Astrocyte (in vitro differentiated cells and primary cell): ENCODE data around the gene SLC47A2. TPM values are rescaled to one million over a fixed set of nuclear protein-coding genes. Genes with fewer than 3 reads are reported as not detected.

Source experiments
- DNase-seq: peaks from one replicate; pipeline ENCODE4 v3.0.0-alpha.2; 2010; ENCODE audit warnings: low read depth
- FAIRE-seq: peaks from 2 replicates; lab custom pipeline; 2011; peaks lifted over from hg19 to GRCh38; lab: Jason Lieb, UNC
- H2AFZ ChIP-seq: 2 replicates; pipeline ENCODE4 v1.6.0; 2012; ENCODE audit warnings: low read depth, low read length, inconsistent platforms
- H3K27ac ChIP-seq: 2 replicates; pipeline ENCODE4 v1.5.1; 2011; ENCODE audit warnings: low read depth, low read length, inconsistent platforms
- H3K27me3 ChIP-seq: 2 replicates; pipeline ENCODE4 v1.6.0; 2011; ENCODE audit warnings: low read length, inconsistent platforms; ENCODE audit not compliant: insufficient read depth
- H3K36me3 ChIP-seq: 2 replicates; pipeline ENCODE4 v1.5.1; 2011; ENCODE audit warnings: low read length, inconsistent platforms; ENCODE audit not compliant: insufficient read depth
- H3K4me1 ChIP-seq: 2 replicates; pipeline ENCODE4 v1.5.1; 2011; ENCODE audit warnings: low read length, inconsistent platforms; ENCODE audit not compliant: insufficient read depth
- H3K4me2 ChIP-seq: 2 replicates; pipeline ENCODE4 v1.6.0; 2012; ENCODE audit warnings: low read length, inconsistent platforms
- H3K4me3 ChIP-seq: 2 replicates; pipeline ENCODE4 v1.5.1; 2011; ENCODE audit warnings: low read depth, mild to moderate bottlenecking, low read length, inconsistent platforms; ENCODE audit not compliant: insufficient read depth
- H3K79me2 ChIP-seq: 2 replicates; pipeline ENCODE4 v1.6.0; 2012; ENCODE audit warnings: mild to moderate bottlenecking, low read length, inconsistent platforms; ENCODE audit not compliant: insufficient read depth
- H3K9ac ChIP-seq: 2 replicates; pipeline ENCODE4 v1.6.0; 2012; ENCODE audit warnings: mild to moderate bottlenecking, low read length, inconsistent platforms
- H3K9me3 ChIP-seq: 2 replicates; pipeline ENCODE4 v1.5.1; 2012; ENCODE audit warnings: low read depth, mild to moderate bottlenecking, low read length, inconsistent platforms; ENCODE audit not compliant: insufficient read depth
- H4K20me1 ChIP-seq: 2 replicates; pipeline ENCODE4 v1.6.0; 2012; ENCODE audit warnings: low read length, inconsistent platforms; ENCODE audit not compliant: insufficient read depth
- H3K27ac Mint-ChIP-seq: one replicate; pipeline ENCODE4 v1.8.0; 2021; ENCODE audit warnings: mild to moderate bottlenecking, mixed read lengths; ENCODE audit not compliant: unreplicated experiment
- H3K27me3 Mint-ChIP-seq: one replicate; pipeline ENCODE4 v1.8.0; 2021; ENCODE audit warnings: low read depth, mixed read lengths; ENCODE audit not compliant: unreplicated experiment
- H3K36me3 Mint-ChIP-seq: one replicate; pipeline ENCODE4 v1.8.0; 2021; ENCODE audit warnings: low read depth, mixed read lengths; ENCODE audit not compliant: unreplicated experiment
- H3K4me1 Mint-ChIP-seq: one replicate; pipeline ENCODE4 v1.8.0; 2021; ENCODE audit warnings: low read depth, mixed read lengths; ENCODE audit not compliant: unreplicated experiment
- H3K4me3 Mint-ChIP-seq: one replicate; pipeline ENCODE4 v1.8.0; 2021; ENCODE audit warnings: mild to moderate bottlenecking, moderate library complexity, mixed read lengths; ENCODE audit not compliant: unreplicated experiment
- H3K9me3 Mint-ChIP-seq: one replicate; pipeline ENCODE4 v1.8.0; 2021; ENCODE audit warnings: mild to moderate bottlenecking, mixed read lengths; ENCODE audit not compliant: unreplicated experiment
- EZH2 ChIP-seq: IDR thresholded peaks from 2 replicates; pipeline ENCODE4 v1.6.1; 2012; ENCODE audit warnings: mild to moderate bottlenecking, low read length, inconsistent platforms; ENCODE audit not compliant: insufficient read depth
- total RNA-seq: library from RNA; stranded (reverse); gene quantifications from 2 replicates; pipeline ENCODE4 v1.2.1, GENCODE V29; 2021
- TF ChIP-seq, protein P1 (sequence below): IDR thresholded peaks from 2 replicates; pipeline ENCODE4 v1.5.1; 2011; ENCODE audit warnings: low read depth, mild to moderate bottlenecking, inconsistent platforms, low read length, moderate library complexity; ENCODE audit not compliant: insufficient read depth

Gene SLC47A2
- total RNA-seq, 1 donor from 2014 or later, result not detected

DNA sequence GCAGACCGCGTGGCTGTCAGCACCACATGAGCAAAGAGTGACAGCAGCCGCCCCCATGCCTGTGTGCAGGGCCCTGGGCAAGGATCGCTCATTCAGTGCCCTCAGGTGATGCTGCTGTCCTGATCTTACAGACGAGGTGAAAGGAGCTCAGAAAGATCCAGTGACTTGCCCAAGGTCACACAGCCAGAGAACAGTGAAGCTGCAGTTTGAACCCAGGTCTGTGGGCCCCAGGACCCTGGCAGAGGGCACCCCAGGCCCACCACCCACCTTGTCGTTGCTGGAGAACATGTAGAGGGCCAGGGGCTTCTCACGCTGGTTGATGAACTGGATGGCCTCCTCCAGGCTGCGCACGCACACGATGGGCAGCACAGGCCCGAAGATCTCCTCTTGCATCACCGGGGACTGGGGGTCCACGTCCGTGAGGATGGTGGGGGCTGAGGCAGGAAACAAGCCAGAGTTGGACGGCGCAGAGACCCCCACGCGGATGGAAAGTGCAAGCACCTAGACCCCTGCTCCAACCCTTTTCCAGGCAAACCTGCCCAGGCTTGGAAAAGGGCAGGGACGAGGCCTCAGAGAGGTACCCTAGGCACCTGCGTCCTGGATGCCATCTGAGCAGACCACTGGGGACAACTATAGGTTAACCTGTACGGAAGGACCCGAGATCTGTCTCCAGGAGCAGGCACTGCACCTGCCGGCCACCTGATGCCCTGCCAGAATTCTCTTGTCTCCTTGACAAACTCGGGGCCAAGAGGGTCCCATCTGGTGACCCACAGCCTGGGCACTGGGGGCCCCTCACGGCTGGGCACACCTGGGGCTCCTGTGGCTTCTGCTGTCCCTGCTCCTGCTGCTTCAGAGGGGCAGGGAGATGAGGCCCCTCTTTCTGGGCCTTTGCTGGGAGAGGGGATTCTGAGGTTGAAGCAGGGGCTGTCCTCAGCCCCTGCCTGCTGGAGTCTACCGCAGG is 23.1 kb upstream of the SLC47A2 start:
- no peaks in the 10 kb centered on the region for H3K4me1 Mint-ChIP-seq
- H3K27me3 Mint-ChIP-seq, result peaks cover 42% of the 10 kb centered on the region
- Histone ChIP-seq H3K9me3 (no peaks in the 10 kb centered on the region), H3K27me3 (no peaks in the 10 kb centered on the region), H3K36me3 (no peaks in the 10 kb centered on the region), H3K9ac (no peak overlapping the region), H4K20me1 (no peaks in the 10 kb centered on the region), H3K79me2 (no peaks in the 10 kb centered on the region), H3K4me1 (no peaks in the 10 kb centered on the region), H3K27ac (no peak overlapping the region), H3K4me3 (no peak overlapping the region), H3K4me2 (no peak overlapping the region), H2AFZ (no peak overlapping the region)
- H3K4me3 Mint-ChIP-seq, result no peak overlapping the region
- peaks cover 2% of the 10 kb centered on the region for H3K36me3 Mint-ChIP-seq
- H3K27ac Mint-ChIP-seq, result no peak overlapping the region
- TF ChIP-seq EZH2, result no peak
- TF ChIP-seq, protein P1, sequence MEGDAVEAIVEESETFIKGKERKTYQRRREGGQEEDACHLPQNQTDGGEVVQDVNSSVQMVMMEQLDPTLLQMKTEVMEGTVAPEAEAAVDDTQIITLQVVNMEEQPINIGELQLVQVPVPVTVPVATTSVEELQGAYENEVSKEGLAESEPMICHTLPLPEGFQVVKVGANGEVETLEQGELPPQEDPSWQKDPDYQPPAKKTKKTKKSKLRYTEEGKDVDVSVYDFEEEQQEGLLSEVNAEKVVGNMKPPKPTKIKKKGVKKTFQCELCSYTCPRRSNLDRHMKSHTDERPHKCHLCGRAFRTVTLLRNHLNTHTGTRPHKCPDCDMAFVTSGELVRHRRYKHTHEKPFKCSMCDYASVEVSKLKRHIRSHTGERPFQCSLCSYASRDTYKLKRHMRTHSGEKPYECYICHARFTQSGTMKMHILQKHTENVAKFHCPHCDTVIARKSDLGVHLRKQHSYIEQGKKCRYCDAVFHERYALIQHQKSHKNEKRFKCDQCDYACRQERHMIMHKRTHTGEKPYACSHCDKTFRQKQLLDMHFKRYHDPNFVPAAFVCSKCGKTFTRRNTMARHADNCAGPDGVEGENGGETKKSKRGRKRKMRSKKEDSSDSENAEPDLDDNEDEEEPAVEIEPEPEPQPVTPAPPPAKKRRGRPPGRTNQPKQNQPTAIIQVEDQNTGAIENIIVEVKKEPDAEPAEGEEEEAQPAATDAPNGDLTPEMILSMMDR, result no peak
- FAIRE-seq (no peak), DNase-seq (no peak)
- peaks cover 3% of the 10 kb centered on the region for H3K9me3 Mint-ChIP-seq

DNA sequence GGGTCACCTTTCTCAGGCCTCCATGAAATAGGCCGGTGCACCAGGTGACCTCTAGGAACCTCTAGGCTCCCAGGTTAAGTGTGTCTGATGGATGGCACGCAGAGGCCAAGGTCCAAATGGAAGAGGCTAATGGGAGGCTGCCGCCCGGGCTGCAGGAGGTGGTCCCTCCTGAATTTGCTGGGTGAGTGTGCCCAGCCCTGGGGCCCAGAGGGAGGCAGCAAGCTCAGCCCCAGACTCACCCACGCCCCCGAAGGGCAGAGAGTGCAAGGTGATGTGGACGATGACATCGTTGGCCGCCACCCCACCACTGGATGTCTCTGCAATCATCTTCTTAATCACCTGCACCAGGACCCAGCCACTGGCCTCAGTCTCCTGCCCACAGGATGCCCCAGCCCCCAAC is 22.4 kb upstream of the SLC47A2 start:
- Histone ChIP-seq H3K79me2 (no peaks in the 10 kb centered on the region), H4K20me1 (no peaks in the 10 kb centered on the region), H3K4me1 (no peaks in the 10 kb centered on the region), H2AFZ (no peak overlapping the region), H3K27me3 (no peaks in the 10 kb centered on the region), H3K9ac (no peak overlapping the region), H3K27ac (no peak overlapping the region), H3K36me3 (no peaks in the 10 kb centered on the region), H3K4me2 (no peak overlapping the region), H3K9me3 (no peaks in the 10 kb centered on the region), H3K4me3 (no peak overlapping the region)
- Mint-ChIP-seq H3K36me3 (peaks cover 2% of the 10 kb centered on the region), H3K27ac (no peak overlapping the region), H3K9me3 (peaks cover 3% of the 10 kb centered on the region), H3K4me1 (no peaks in the 10 kb centered on the region), H3K4me3 (no peak overlapping the region), H3K27me3 (peaks cover 39% of the 10 kb centered on the region)
- FAIRE-seq (no peak), DNase-seq (no peak)
- TF ChIP-seq EZH2, result no peak
- TF ChIP-seq, protein P1, result no peak

- Histone ChIP-seq H3K9me3 (no peaks in the 10 kb centered on the region), H4K20me1 (no peaks in the 10 kb centered on the region), H3K27ac (no peak overlapping the region), H3K4me3 (no peak overlapping the region), H3K9ac (no peak overlapping the region), H2AFZ (no peak overlapping the region), H3K27me3 (no peaks in the 10 kb centered on the region), H3K4me2 (no peak overlapping the region), H3K36me3 (no peaks in the 10 kb centered on the region), H3K4me1 (no peaks in the 10 kb centered on the region), H3K79me2 (no peaks in the 10 kb centered on the region)
- no peak overlapping the region for H3K27ac Mint-ChIP-seq
- no peak for FAIRE-seq
- peaks cover 3% of the 10 kb centered on the region for H3K9me3 Mint-ChIP-seq
- H3K4me1 Mint-ChIP-seq, result no peaks in the 10 kb centered on the region
- H3K36me3 Mint-ChIP-seq, result peaks cover 2% of the 10 kb centered on the region
- TF ChIP-seq EZH2, result no peak
- TF ChIP-seq, protein P1, result no peak
- no peak overlapping the region for H3K4me3 Mint-ChIP-seq
- peaks cover 39% of the 10 kb centered on the region for H3K27me3 Mint-ChIP-seq
- no peak for DNase-seq
Observed at GRCh38 chr17:19738073-19738449, 21.7 kb upstream of the SLC47A2 start.
